SH-SY5Y (cell line): ENCODE measurements around the gene CPNE9.

ENCODE experiments used
- GATA2 ChIP-seq: IDR thresholded peaks from 2 replicates; pipeline ENCODE4 v1.6.1; 2011; ENCODE audit warnings: mild to moderate bottlenecking, low read depth, low read length
- GATA3 ChIP-seq: IDR thresholded peaks from 2 replicates; pipeline ENCODE4 v1.6.1; 2011; ENCODE audit warnings: low read depth, mild to moderate bottlenecking, low read length, moderate library complexity

CPNE9 gene

GRCh38 chr3:9681011-9681722 lies 22.5 kb upstream of the CPNE9 start:
- TF ChIP-seq GATA2 (no peak), GATA3 (no peak)

- TF ChIP-seq GATA2 (no peak), GATA3 (no peak)
These were observed 21.9 kb upstream of the CPNE9 start for GRCh38 chr3:9681723-9682081.

GRCh38 chr3:9682096-9682495 lies 21.5 kb upstream of the CPNE9 start:
- TF ChIP-seq GATA3, result no peak
- TF ChIP-seq GATA2, result no peak

GRCh38 chr3:9683426-9683825 lies 20.2 kb upstream of the CPNE9 start:
- no peak for TF ChIP-seq GATA3
- no peak for TF ChIP-seq GATA2

GRCh38 chr3:9685216-9686049 lies 18.2 kb upstream of the CPNE9 start:
- TF ChIP-seq GATA2 (no peak), GATA3 (no peak)

GRCh38 chr3:9686050-9686550 lies 17.5 kb upstream of the CPNE9 start:
- TF ChIP-seq GATA3 (no peak), GATA2 (no peak)

GRCh38 chr3:9686703-9687102 lies 16.9 kb upstream of the CPNE9 start:
- TF ChIP-seq GATA3 (no peak), GATA2 (no peak)

GRCh38 chr3:9687514-9687913 lies 16.1 kb upstream of the CPNE9 start:
- TF ChIP-seq GATA3 (no peak), GATA2 (no peak)

GRCh38 chr3:9688961-9689360 lies 14.7 kb upstream of the CPNE9 start:
- TF ChIP-seq GATA3, result no peak
- no peak for TF ChIP-seq GATA2

GRCh38 chr3:9689757-9690156 lies 13.9 kb upstream of the CPNE9 start:
- TF ChIP-seq GATA2 (no peak), GATA3 (no peak)

GRCh38 chr3:9690451-9691450 lies 12.9 kb upstream of the CPNE9 start:
- TF ChIP-seq GATA3 (no peak), GATA2 (no peak)

- TF ChIP-seq GATA3, result no peak
- TF ChIP-seq GATA2, result no peak
These were observed 12.0 kb upstream of the CPNE9 start for GRCh38 chr3:9691636-9692035.

GRCh38 chr3:9692416-9692815 lies 11.2 kb upstream of the CPNE9 start:
- no peak for TF ChIP-seq GATA2
- no peak for TF ChIP-seq GATA3

- TF ChIP-seq GATA2 (no peak), GATA3 (no peak)
These were observed 8.3 kb upstream of the CPNE9 start for GRCh38 chr3:9695345-9695744.
